GM12874 (cell line): ENCODE data around the gene CFAP20DC.

Experiments used
- TF ChIP-seq, protein P1 (sequence below): IDR thresholded peaks from 2 replicates; pipeline ENCODE4 v1.5.1; 2011; ENCODE audit warnings: low read depth, mild to moderate bottlenecking, control low read depth, low read length, moderate library complexity; ENCODE audit not compliant: insufficient read depth

The CFAP20DC gene

GRCh38 chr3:59081071-59081470, 31.2 kb upstream of the CFAP20DC start:
- TF ChIP-seq, protein P1, sequence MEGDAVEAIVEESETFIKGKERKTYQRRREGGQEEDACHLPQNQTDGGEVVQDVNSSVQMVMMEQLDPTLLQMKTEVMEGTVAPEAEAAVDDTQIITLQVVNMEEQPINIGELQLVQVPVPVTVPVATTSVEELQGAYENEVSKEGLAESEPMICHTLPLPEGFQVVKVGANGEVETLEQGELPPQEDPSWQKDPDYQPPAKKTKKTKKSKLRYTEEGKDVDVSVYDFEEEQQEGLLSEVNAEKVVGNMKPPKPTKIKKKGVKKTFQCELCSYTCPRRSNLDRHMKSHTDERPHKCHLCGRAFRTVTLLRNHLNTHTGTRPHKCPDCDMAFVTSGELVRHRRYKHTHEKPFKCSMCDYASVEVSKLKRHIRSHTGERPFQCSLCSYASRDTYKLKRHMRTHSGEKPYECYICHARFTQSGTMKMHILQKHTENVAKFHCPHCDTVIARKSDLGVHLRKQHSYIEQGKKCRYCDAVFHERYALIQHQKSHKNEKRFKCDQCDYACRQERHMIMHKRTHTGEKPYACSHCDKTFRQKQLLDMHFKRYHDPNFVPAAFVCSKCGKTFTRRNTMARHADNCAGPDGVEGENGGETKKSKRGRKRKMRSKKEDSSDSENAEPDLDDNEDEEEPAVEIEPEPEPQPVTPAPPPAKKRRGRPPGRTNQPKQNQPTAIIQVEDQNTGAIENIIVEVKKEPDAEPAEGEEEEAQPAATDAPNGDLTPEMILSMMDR: no peak

- TF ChIP-seq, protein P1: no peak
Observed at GRCh38 chr3:59079962-59080361, 30.1 kb upstream of the CFAP20DC start.

- TF ChIP-seq, protein P1: no peak
Observed at GRCh38 chr3:59074764-59075163, 24.9 kb upstream of the CFAP20DC start.

DNA sequence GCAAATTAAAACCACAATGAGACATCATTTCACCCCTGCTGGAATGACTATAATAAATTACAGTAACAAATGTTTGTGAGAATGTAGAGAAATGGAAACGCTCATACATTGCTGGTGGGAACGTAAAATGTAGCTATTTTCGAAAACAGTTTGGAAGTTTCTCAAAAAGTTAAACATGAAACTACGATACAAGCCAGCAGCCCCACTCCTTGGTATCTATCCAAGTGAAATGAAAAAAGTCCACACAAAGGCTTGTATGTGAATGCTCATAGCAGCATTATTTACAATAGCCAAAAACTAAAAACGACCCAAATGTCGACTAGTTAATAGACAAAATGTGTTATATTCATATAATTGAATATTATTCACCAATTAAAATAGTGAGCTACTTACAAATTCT, 22.9 kb upstream of the CFAP20DC start:
- TF ChIP-seq, protein P1: no peak

GRCh38 chr3:59069838-59070237, 20.0 kb upstream of the CFAP20DC start:
- TF ChIP-seq, protein P1: no peak

- TF ChIP-seq, protein P1: no peak
Observed at GRCh38 chr3:59065240-59065639, 15.4 kb upstream of the CFAP20DC start.

DNA sequence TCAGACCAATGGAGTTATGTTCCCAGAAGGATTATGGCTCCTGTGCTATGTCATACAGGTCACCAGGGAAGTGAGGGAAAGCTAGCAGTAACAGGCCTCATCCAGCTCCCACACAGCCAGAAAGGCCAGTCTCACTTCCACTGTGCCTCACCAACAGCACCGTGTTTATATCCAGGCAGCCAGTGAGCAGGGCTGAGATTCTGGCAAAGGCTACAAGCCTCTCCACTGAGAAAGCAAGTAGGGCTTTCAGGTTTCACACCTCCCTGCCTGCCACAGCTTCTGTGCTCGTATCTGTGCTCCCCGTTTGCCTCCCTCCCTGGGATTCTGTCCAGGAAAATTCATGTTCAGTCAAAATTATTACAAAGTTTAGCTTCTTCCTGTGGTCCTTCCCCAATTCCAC, 14.9 kb upstream of the CFAP20DC start:
- TF ChIP-seq, protein P1: no peak

DNA sequence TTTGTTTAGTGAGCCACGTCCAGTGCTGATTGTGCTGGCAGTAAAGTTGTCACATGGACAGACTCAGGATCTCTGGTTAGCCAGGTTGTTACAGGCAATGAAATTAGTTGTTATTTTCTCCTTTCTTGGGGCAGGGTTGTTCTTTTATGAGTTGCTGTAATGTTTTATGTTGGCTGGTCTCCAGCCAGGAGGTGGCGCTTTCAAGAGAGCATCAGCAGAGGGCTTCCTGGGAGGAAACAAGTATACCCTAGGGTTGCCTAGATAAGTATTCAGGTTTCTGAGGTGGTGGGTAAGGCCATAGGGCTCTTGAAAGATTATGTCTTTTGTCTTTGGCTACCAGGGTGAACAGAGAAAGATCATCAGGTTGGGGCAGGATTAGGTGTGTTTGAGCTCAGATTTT, 14.5 kb upstream of the CFAP20DC start:
- TF ChIP-seq, protein P1: 0 out of 2 replicates have a peak, but pooled peaks have one; percentile 17
